ENCODE data around the gene ARCN1.

Gene ARCN1

DNA sequence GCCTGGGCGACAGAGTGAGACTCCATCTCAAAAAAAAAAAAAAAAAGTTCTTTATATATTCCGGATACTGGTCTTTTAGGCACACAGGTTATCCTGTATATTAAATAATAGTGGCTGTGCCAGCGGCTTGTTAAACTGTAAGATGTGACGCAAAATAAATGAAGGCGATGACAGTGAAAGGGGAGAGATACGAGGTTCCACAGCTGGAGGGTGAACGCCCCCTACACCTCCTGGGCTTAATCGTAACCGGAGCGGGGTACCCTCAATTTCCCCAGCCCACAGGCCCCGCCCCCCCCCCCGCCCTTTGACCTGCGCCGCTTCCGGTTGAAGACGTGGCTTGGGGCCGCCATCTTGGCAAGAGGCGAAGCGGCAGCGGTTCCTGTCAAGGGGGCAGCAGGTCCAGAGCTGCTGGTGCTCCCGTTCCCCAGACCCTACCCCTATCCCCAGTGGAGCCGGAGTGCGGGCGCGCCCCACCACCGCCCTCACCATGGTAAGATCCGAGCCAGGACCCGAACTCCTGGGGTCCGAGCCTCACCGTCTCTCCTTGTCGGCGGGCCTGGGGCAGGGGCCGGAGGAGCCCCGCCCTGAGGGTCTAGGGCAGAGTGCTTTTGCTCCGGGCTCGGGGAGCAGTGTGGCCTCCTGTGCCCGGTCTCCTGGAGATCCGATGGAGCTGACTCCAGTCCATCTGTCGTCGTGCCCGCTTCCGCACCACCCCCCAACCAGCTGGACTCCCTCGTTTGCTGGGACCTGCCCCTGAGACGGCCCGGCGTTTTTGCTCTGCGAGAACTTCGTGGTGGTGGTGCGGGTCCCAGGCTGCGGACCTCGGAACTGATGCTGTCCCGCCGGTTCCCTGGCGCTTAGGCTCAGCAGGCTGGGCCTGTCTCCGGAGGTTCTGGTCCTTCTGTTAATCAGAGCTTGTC lies at the start of gene ARCN1:
Gene ARCN1, plus strand, starts transcription at position 349 of the 920 bp plus-strand sequence. Its CDS starts 139 bp downstream, at position 488.
- DNase-seq (peak; percentile 73 to 78), ATAC-seq (peak; percentile 86)
- Mint-ChIP-seq H3K27me3 (no peaks in the 10 kb centered on the region), H3K4me3 (peak within 1 kb of the TSS; percentile 95 to 96), H3K4me1 (peaks cover 56% of the 10 kb centered on the region), H3K9me3 (no peaks in the 10 kb centered on the region), H3K27ac (peak within 1 kb of the TSS; percentile 95 to 97)

- Mint-ChIP-seq H3K27ac (no peak overlapping the region), H3K27me3 (no peaks in the 10 kb centered on the region), H3K4me3 (no peak overlapping the region), H3K9me3 (no peaks in the 10 kb centered on the region), H3K4me1 (peaks cover 15% of the 10 kb centered on the region)
- DNase-seq (no peak), ATAC-seq (no peak)
These were observed 49.6 kb upstream of the ARCN1 start for GRCh38 chr11:118522571-118523072.

DNA sequence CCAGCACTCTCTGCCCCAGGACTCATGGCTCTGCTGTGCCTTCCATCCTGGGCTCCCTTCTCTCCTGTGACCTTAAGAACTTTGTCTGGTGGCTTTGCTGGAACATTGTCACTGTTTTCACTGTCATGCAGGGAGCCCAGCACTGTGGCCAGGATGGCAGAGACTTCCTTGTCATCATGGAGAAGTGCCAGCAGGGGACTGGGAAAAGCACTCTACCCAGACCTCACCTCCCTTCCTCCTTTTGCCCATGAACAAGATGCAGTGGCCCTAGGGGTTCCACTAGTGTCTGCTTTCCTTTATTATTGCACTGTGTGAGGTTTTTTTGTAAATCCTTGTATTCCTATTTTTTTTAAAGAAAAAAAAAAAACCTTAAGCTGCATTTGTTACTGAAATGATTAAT lies 47.9 kb upstream of the ARCN1 start:
- H3K4me3 Mint-ChIP-seq, result no peak overlapping the region
- no peaks in the 10 kb centered on the region for H3K27me3 Mint-ChIP-seq
- H3K27ac Mint-ChIP-seq, result no peak overlapping the region
- no peaks in the 10 kb centered on the region for H3K9me3 Mint-ChIP-seq
- peaks cover 26% of the 10 kb centered on the region for H3K4me1 Mint-ChIP-seq
- no peak for DNase-seq
- no peak for ATAC-seq

DNA sequence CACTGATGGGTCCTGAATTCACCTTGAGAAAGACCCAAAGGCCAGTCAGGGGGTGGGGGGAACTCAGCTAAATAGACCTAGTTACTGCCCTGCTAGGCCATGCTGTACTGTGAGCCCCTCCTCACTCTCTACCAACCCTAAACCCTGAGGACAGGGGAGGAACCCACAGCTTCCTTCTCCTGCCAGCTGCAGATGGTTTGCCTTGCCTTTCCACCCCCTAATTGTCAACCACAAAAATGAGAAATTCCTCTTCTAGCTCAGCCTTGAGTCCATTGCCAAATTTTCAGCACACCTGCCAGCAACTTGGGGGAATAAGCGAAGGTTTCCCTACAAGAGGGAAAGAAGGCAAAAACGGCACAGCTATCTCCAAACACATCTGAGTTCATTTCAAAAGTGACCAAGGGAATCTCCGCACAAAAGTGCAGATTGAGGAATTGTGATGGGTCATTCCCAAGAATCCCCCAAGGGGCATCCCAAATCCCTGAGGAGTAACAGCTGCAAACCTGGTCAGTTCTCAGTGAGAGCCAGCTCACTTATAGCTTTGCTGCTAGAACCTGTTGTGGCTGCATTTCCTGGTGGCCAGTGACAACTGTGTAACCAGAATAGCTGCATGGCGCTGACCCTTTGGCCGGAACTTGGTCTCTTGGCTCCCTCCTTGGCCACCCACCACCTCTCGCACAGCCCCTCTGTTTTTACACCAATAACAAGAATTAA lies 47.3 kb upstream of the ARCN1 start:
- Mint-ChIP-seq H3K4me1 (peaks cover 31% of the 10 kb centered on the region), H3K4me3 (no peak overlapping the region), H3K27me3 (no peaks in the 10 kb centered on the region), H3K9me3 (no peaks in the 10 kb centered on the region), H3K27ac (peak overlapping the region in 1 of 2 donors; percentile 69)
- no peak for DNase-seq
- ATAC-seq, result no peak

GRCh38 chr11:118526688-118527087 lies 45.5 kb upstream of the ARCN1 start:
- Mint-ChIP-seq H3K27ac (no peak overlapping the region), H3K4me3 (no peak overlapping the region), H3K4me1 (peaks cover 39% of the 10 kb centered on the region), H3K27me3 (no peaks in the 10 kb centered on the region), H3K9me3 (no peaks in the 10 kb centered on the region)
- no peak for ATAC-seq
- no peak for DNase-seq

- DNase-seq (no peak), ATAC-seq (no peak)
- peak within 1 kb of the TSS in 1 of 2 donors; percentile 9 for H3K27ac Mint-ChIP-seq
- no peak within 1 kb of the TSS for H3K4me3 Mint-ChIP-seq
- no peaks in the 10 kb centered on the region for H3K27me3 Mint-ChIP-seq
- H3K9me3 Mint-ChIP-seq, result no peaks in the 10 kb centered on the region
- peaks cover 43% of the 10 kb centered on the region for H3K4me1 Mint-ChIP-seq
These were observed 45.1 kb upstream of the ARCN1 start, which contains the start of gene TTC36 for GRCh38 chr11:118527109-118527508. Gene TTC36, plus strand, starts transcription at chr11:118527474. Its CDS starts 21 bp downstream, at chr11:118527495.

DNA sequence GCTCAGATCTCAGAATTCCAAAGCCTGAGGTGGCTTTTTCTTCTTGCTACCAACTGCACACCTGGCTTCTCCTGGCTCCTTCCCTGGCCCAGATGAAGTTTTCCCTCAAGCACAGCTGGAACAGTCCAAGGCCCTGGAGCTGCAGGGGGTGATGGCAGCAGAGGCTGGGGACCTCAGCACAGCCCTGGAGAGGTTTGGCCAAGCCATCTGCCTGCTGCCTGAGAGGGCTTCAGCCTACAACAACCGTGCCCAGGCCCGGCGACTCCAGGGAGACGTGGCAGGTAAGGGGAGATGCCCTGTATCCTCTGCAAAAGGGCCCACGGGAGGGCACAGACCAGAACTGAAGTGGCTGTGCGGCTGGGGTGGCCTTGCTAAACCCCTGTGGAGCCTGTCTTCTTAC lies 43.7 kb upstream of the ARCN1 start:
- no peak for ATAC-seq
- H3K27me3 Mint-ChIP-seq, result no peaks in the 10 kb centered on the region
- H3K9me3 Mint-ChIP-seq, result no peaks in the 10 kb centered on the region
- H3K27ac Mint-ChIP-seq, result peak overlapping the region in 1 of 2 donors; percentile 80
- DNase-seq, result no peak
- H3K4me3 Mint-ChIP-seq, result no peak overlapping the region
- peaks cover 47% of the 10 kb centered on the region for H3K4me1 Mint-ChIP-seq

DNA sequence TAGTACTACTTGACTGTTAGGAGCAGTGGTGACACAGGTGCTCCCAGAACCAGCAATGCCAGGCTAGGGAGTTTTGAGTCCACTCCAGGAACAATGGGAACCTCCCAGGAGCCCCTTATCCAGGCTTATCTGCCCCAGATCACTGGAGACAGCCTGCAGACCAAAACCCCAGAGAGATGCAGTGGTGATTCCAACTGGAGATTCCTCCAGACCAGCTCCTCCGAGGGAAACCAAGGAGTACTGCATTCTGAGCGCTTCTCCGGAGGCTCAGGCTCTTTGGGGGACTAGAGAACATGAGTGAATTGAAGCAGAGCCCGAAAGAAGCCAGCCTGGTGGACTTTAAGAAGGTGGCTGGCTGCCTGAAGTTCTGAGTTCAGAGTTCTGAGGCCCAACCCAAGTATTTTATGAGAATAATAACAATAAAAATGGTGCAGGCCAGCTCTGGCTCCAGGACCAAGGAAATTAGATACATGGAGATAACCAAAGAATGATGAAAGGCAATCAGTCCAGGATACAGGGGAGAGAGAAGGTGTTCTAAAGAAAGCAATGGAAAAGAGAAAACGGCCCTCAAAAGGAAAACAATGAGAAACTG lies 42.5 kb upstream of the ARCN1 start:
- ATAC-seq (no peak), DNase-seq (no peak)
- Mint-ChIP-seq H3K4me1 (peaks cover 45% of the 10 kb centered on the region), H3K9me3 (no peaks in the 10 kb centered on the region), H3K27me3 (no peaks in the 10 kb centered on the region), H3K27ac (peak overlapping the region; percentile 1 to 10), H3K4me3 (peak overlapping the region; percentile 90 to 92)

- peak overlapping the region; percentile 90 to 92 for H3K4me3 Mint-ChIP-seq
- ATAC-seq (no peak), DNase-seq (no peak)
- H3K9me3 Mint-ChIP-seq, result no peaks in the 10 kb centered on the region
- H3K27ac Mint-ChIP-seq, result peak overlapping the region in 1 of 2 donors; percentile 57
- no peaks in the 10 kb centered on the region for H3K27me3 Mint-ChIP-seq
- H3K4me1 Mint-ChIP-seq, result peaks cover 41% of the 10 kb centered on the region
These were observed 42.0 kb upstream of the ARCN1 start for GRCh38 chr11:118530180-118530682.

GRCh38 chr11:118530683-118531596 lies 41.3 kb upstream of the ARCN1 start, which contains the start of gene TMEM25:
Gene TMEM25, plus strand, starts transcription at chr11:118531192. Its CDS starts 610 bp downstream, at chr11:118531802.
- DNase-seq (peak; percentile 80 to 81), ATAC-seq (peak; percentile 92)
- peak within 1 kb of the TSS; percentile 91 to 97 for H3K27ac Mint-ChIP-seq
- peaks cover 41% of the 10 kb centered on the region for H3K4me1 Mint-ChIP-seq
- H3K9me3 Mint-ChIP-seq, result no peaks in the 10 kb centered on the region
- H3K27me3 Mint-ChIP-seq, result no peaks in the 10 kb centered on the region
- peak within 1 kb of the TSS; percentile 90 to 92 for H3K4me3 Mint-ChIP-seq

DNA sequence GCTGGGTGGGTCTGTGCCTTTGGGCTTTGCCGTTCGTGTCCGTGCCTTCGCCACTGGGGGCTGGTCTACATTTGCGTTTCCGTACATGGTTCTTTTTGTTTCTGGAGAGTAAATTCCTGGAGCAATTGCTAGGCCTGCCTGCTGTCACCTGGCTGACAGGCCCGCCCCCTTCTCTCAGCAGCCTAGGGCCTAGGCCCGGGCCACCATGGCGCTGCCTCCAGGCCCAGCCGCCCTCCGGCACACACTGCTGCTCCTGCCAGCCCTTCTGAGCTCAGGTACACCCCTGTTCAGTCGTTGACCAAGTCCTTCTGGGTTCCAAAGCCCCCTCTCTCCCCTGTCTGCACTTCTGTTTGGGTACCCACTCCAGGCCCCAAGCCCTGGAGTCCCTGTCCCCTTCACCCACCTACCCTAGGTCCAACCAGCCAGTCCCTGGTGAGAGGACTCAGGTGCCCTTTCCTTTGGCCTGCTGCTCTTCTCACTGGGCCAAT lies 40.6 kb upstream of the ARCN1 start:
- H3K4me3 Mint-ChIP-seq, result peak overlapping the region; percentile 90 to 92
- peak overlapping the region; percentile 91 to 97 for H3K27ac Mint-ChIP-seq
- H3K9me3 Mint-ChIP-seq, result no peaks in the 10 kb centered on the region
- peak; percentile 33 to 34 for DNase-seq
- no peaks in the 10 kb centered on the region for H3K27me3 Mint-ChIP-seq
- peak; percentile 27 for ATAC-seq
- H3K4me1 Mint-ChIP-seq, result peaks cover 41% of the 10 kb centered on the region

DNA sequence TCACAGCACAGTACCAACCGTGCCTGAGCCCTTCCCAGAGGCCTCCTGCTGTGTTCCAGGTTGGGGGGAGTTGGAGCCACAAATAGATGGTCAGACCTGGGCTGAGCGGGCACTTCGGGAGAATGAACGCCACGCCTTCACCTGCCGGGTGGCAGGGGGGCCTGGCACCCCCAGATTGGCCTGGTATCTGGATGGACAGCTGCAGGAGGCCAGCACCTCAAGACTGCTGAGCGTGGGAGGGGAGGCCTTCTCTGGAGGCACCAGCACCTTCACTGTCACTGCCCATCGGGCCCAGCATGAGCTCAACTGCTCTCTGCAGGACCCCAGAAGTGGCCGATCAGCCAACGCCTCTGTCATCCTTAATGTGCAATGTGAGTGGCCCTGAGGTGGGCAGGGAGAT lies 40.1 kb upstream of the ARCN1 start:
- H3K4me3 Mint-ChIP-seq, result peak overlapping the region; percentile 90 to 92
- ATAC-seq (no peak), DNase-seq (no peak)
- H3K9me3 Mint-ChIP-seq, result no peaks in the 10 kb centered on the region
- no peak overlapping the region for H3K27ac Mint-ChIP-seq
- peaks cover 37% of the 10 kb centered on the region for H3K4me1 Mint-ChIP-seq
- H3K27me3 Mint-ChIP-seq, result no peaks in the 10 kb centered on the region

GRCh38 chr11:118532852-118533768 lies 39.1 kb upstream of the ARCN1 start:
- H3K27me3 Mint-ChIP-seq, result no peaks in the 10 kb centered on the region
- peaks cover 31% of the 10 kb centered on the region for H3K4me1 Mint-ChIP-seq
- no peaks in the 10 kb centered on the region for H3K9me3 Mint-ChIP-seq
- peak overlapping the region in 1 of 2 donors; percentile 88 for H3K27ac Mint-ChIP-seq
- ATAC-seq (no peak), DNase-seq (no peak)
- no peak overlapping the region for H3K4me3 Mint-ChIP-seq
